Transverse colon (tissue), 4 donors: ENCODE measurements around the gene MESD. TPM values are rescaled to one million over a fixed set of nuclear protein-coding genes. Genes with fewer than 3 reads are reported as not detected.

Experiments
- DNase-seq: peaks from one replicate; pipeline ENCODE4 v3.0.0-alpha.2; 2019
- H3K27ac ChIP-seq, 4 donors: fragments of 200-600 bp; sonication (generic); 2 replicates each; pipeline ENCODE4 v1.5.1; 2016 to 2018; ENCODE audit warnings: inconsistent platforms in 4 of 4
- H3K27me3 ChIP-seq: fragments of 200-600 bp; sonication (generic); 2 replicates; pipeline ENCODE4 v1.5.1; 2017; ENCODE audit warnings: inconsistent platforms
- H3K36me3 ChIP-seq, 4 donors: fragments of 200-600 bp; sonication (generic); 2 replicates each; pipeline ENCODE4 v1.5.1; 2017 to 2019; ENCODE audit warnings: inconsistent platforms in 4 of 4
- H3K4me1 ChIP-seq, 4 donors: fragments of 200-600 bp; sonication (generic); 2 replicates each; pipeline ENCODE4 v1.5.1; 2017 to 2020; ENCODE audit warnings: inconsistent platforms in 4 of 4
- H3K4me3 ChIP-seq, 4 donors: fragments of 200-600 bp; sonication (generic); 1 replicate in 1 of 4; 2 replicates in 3 of 4; pipeline versions ENCODE4 v1.5.1 to v1.6.1; 2017 to 2019; ENCODE audit warnings: inconsistent platforms in 4 of 4
- H3K9me3 ChIP-seq, 2 donors: fragments of 200-600 bp; sonication (generic); 2 replicates each; pipeline ENCODE4 v1.5.1; 2017 to 2019; ENCODE audit warnings: inconsistent platforms in 2 of 2
- CTCF ChIP-seq, 5 experiments: fragments of 200-600 bp in 3 of 5; fragments of 450-650 bp in 2 of 5; sonication (generic) in 3 of 5; IDR thresholded peaks; 1 replicate in 2 of 5; 2 replicates in 3 of 5; pipeline ENCODE4 v1.5.1; 2016 to 2017; ENCODE audit warnings: antibody characterized with exemption in 5 of 5, inconsistent platforms in 3 of 5, mild to moderate bottlenecking in 2 of 5, moderate library complexity in 1 of 5
- EP300 ChIP-seq: sonication (generic); formaldehyde crosslinking; IDR thresholded peaks from one replicate; pipeline ENCODE4 v1.6.1; 2017; ENCODE audit warnings: antibody characterized with exemption, low read depth
- POLR2A ChIP-seq: fragments of 450-650 bp; IDR thresholded peaks from one replicate; pipeline ENCODE4 v1.6.1; 2016; ENCODE audit warnings: antibody characterized with exemption, mild to moderate bottlenecking, moderate library complexity
- POLR2AphosphoS5 ChIP-seq, 3 donors: sonication (generic); formaldehyde crosslinking; IDR thresholded peaks; one replicate each; pipeline ENCODE4 v1.6.1; 2016; ENCODE audit warnings: antibody characterized with exemption in 3 of 3
- WGBS, 2 donors: methylation state at CpG; one replicate each; pipeline ENCODE4 v1.1.5; 2018; ENCODE audit warnings: low coverage in 1 of 2; 5-methylcytosine and 5-hydroxymethylcytosine counted together
- in situ Hi-C, 4 donors: fragments of 200-750 bp; cut with MboI; loops; one replicate each; pipeline versions ENCODE4 v1.15.0 to v1.15.1; 2017; ENCODE audit warnings: low sequenced_read_pairs in 3 of 4, low pct_ligation_motif_present in 1 of 4, low pct_unique_long_range_greater_than_20kb in 1 of 4
- intact Hi-C: fragments of 100-400 bp; cut with DNase I; formaldehyde crosslinking; loops from one replicate; pipeline ENCODE4 v1.15.1; 2023; ENCODE audit warnings: low total_unique reads
- total RNA-seq, 4 donors: library from RNA; depleted of rRNA; stranded (reverse); fragments of >200 nt; gene quantifications; one replicate each; pipeline ENCODE4 v1.1.0, GENCODE V29; 2016

Gene MESD
- total RNA-seq, 4 donors from 2014 or later = 15.8 to 39.3 (median 19.2) TPM

GRCh38 chr15:80936288-80937078 lies 53.1 kb downstream of the MESD start:
- in situ Hi-C loops (no loop called here), intact Hi-C loops (no loop called here)
- no peak for TF ChIP-seq EP300
- TF ChIP-seq POLR2AphosphoS5 (IDR thresholded peaks at IDR 0.05) = peak; percentile 20 to 80 (median 65)
- H3K27me3 ChIP-seq = no peaks in the 10 kb centered on the region
- H3K4me3 ChIP-seq = no peak overlapping the region
- no peaks in the 10 kb centered on the region for H3K9me3 ChIP-seq
- DNase-seq = no peak
- H3K27ac ChIP-seq = peak overlapping the region in 3 of 4 donors; percentile 63 to 72 (median 66)
- no peaks in the 10 kb centered on the region for H3K36me3 ChIP-seq
- 78 to 88% methylated on average over 2 to 12 of the region's 16 CpGs for WGBS, 2 donors
- no peaks in the 10 kb centered on the region for H3K4me1 ChIP-seq

GRCh38 chr15:80934761-80935221 lies 54.8 kb downstream of the MESD start:
- in situ Hi-C loops = no loop called here
- no peaks in the 10 kb centered on the region for H3K36me3 ChIP-seq
- no peak for DNase-seq
- H3K27me3 ChIP-seq = no peaks in the 10 kb centered on the region
- 88 to 91% methylated on average over 3 of the region's 3 CpGs for WGBS, 2 donors
- no peaks in the 10 kb centered on the region for H3K9me3 ChIP-seq
- H3K4me3 ChIP-seq = no peak overlapping the region
- TF ChIP-seq EP300 (no peak), POLR2A (no peak)
- peak overlapping the region in 2 of 4 donors; percentile 63 to 66 for H3K27ac ChIP-seq
- no peaks in the 10 kb centered on the region for H3K4me1 ChIP-seq
- intact Hi-C loops = no loop called here

GRCh38 chr15:80932989-80933388 lies 56.6 kb downstream of the MESD start:
- H3K9me3 ChIP-seq = no peaks in the 10 kb centered on the region
- DNase-seq = peak; percentile 11
- in situ Hi-C loops = no loop called here
- H3K4me1 ChIP-seq = no peaks in the 10 kb centered on the region
- H3K4me3 ChIP-seq = no peak overlapping the region
- WGBS, 2 donors = 51 to 88% methylated on average over 7 to 15 of the region's 15 CpGs
- TF ChIP-seq POLR2A = no peak
- TF ChIP-seq EP300 = no peak
- no peak for TF ChIP-seq CTCF (IDR thresholded peaks at IDR 0.05)
- peak in 2 of 3 donors; percentile 19 to 50 for TF ChIP-seq POLR2AphosphoS5 (IDR thresholded peaks at IDR 0.05)
- H3K27ac ChIP-seq = peak overlapping the region; percentile 43 to 70 (median 63)
- H3K27me3 ChIP-seq = no peaks in the 10 kb centered on the region
- intact Hi-C loops = no loop called here
- no peaks in the 10 kb centered on the region for H3K36me3 ChIP-seq

- WGBS, 2 donors = 64 to 72% methylated on average over 2 to 5 of the region's 5 CpGs
- intact Hi-C loops (no loop called here), in situ Hi-C loops (no loop called here)
- Histone ChIP-seq H3K27me3 (no peaks in the 10 kb centered on the region), H3K36me3 (no peaks in the 10 kb centered on the region), H3K4me1 (no peaks in the 10 kb centered on the region), H3K27ac (peak overlapping the region; percentile 43 to 70 (median 63)), H3K4me3 (no peak overlapping the region), H3K9me3 (no peaks in the 10 kb centered on the region)
- TF ChIP-seq CTCF (IDR thresholded peaks at IDR 0.05) (no peak), POLR2AphosphoS5 (IDR thresholded peaks at IDR 0.05) (no peak), POLR2A (no peak), EP300 (no peak)
- DNase-seq = no peak
Measured at GRCh38 chr15:80932513-80932815, 57.2 kb downstream of the MESD start.

- WGBS, 2 donors = 91 to 96% methylated on average over 3 to 20 of the region's 20 CpGs
Measured at GRCh38 chr15:80931721-80932512, 57.7 kb downstream of the MESD start.

More at GRCh38 chr15:80931721-80932512, 57.7 kb downstream of the MESD start:
- intact Hi-C loops = no loop called here
- Histone ChIP-seq H3K27me3 (no peaks in the 10 kb centered on the region), H3K4me3 (no peak overlapping the region), H3K9me3 (no peaks in the 10 kb centered on the region), H3K27ac (peak overlapping the region; percentile 43 to 70 (median 63)), H3K36me3 (no peaks in the 10 kb centered on the region), H3K4me1 (no peaks in the 10 kb centered on the region)
- TF ChIP-seq POLR2AphosphoS5 (IDR thresholded peaks at IDR 0.05) (peak in 1 of 3 donors; percentile 28), POLR2A (no peak)
- no peak for DNase-seq
- in situ Hi-C loops = no loop called here
